SK-N-SH (cell line): ENCODE results near the gene SCGB1D2. TPM values are rescaled to one million over a fixed set of nuclear protein-coding genes. Genes with fewer than 3 reads are reported as not detected.

Experiments
- CTCF ChIA-PET: fragments of 300-600, 350-600 bp; formaldehyde crosslinking; extraction: SDS; loops from one replicate; lab custom pipeline; 2021; lab: Yijun Ruan, JAX
- POLR2A ChIA-PET: fragments of 350-600 bp; sonication (Branson Sonifier 250); formaldehyde crosslinking; extraction: SDS; loops from one replicate; lab custom pipeline; 2020; ENCODE audit warnings: antibody characterized with exemption, inconsistent platforms; lab: Yijun Ruan, JAX
- DNase-seq: peaks from one replicate; pipeline ENCODE4 v3.0.0; 2012
- H2AFZ ChIP-seq: fragments of 200-600 bp; sonication (generic); 2 replicates; pipeline ENCODE4 v1.8.1; 2016; ENCODE audit warnings: antibody characterized with exemption, mild to moderate bottlenecking, low read depth
- H3F3A ChIP-seq: fragments of 200-600 bp; sonication (generic); replicated peaks from 2 replicates; pipeline ENCODE3; 2016; ENCODE audit warnings: antibody characterized with exemption, mild to moderate bottlenecking; ENCODE audit not compliant: insufficient read depth
- H3K27ac ChIP-seq, 2 experiments: fragments of 200-500 bp in 1 of 2; fragments of 200-600 bp in 1 of 2; sonication (Bioruptor generic) in 1 of 2; sonication (generic), shearing (Covaris generic) in 1 of 2; 2 replicates each; pipeline versions ENCODE4 v1.5.1 to v1.6.1; 2014 to 2016; ENCODE audit warnings: low read depth in 2 of 2, inconsistent platforms in 1 of 2, low read length in 1 of 2, mild to moderate bottlenecking in 1 of 2, mixed read lengths in 1 of 2
- H3K27me3 ChIP-seq: fragments of 200-600 bp; sonication (generic), shearing (Covaris generic); 2 replicates; pipeline ENCODE4 v1.6.1; 2016; ENCODE audit warnings: mixed run types; ENCODE audit not compliant: insufficient read depth
- H3K36me3 ChIP-seq, 2 experiments: fragments of 200-500 bp in 1 of 2; fragments of 200-600 bp in 1 of 2; sonication (Bioruptor generic) in 1 of 2; sonication (generic) in 1 of 2; replicated peaks in 1 of 2; 2 replicates each; pipeline versions ENCODE3 to v1.5.1; 2014 to 2016; ENCODE audit warnings: low read length in 1 of 2, mild to moderate bottlenecking in 1 of 2; ENCODE audit not compliant: insufficient read depth in 2 of 2, control insufficient read depth in 1 of 2
- H3K4me1 ChIP-seq, 2 experiments: fragments of 200-500 bp in 1 of 2; fragments of 200-600 bp in 1 of 2; sonication (Bioruptor generic) in 1 of 2; sonication (generic), shearing (Covaris generic) in 1 of 2; 2 replicates each; pipeline versions ENCODE4 v1.5.1 to v1.6.1; 2014 to 2016; ENCODE audit warnings: low read depth in 1 of 2, low read length in 1 of 2, mixed run types in 1 of 2; ENCODE audit not compliant: insufficient read depth in 2 of 2, control insufficient read depth in 1 of 2
- H3K4me2 ChIP-seq: fragments of 200-600 bp; sonication (generic), shearing (Covaris generic); 2 replicates; pipeline ENCODE4 v1.6.1; 2017; ENCODE audit warnings: mixed run types
- H3K4me3 ChIP-seq, 2 experiments: fragments of 200-500 bp in 1 of 2; fragments of 200-600 bp in 1 of 2; sonication (Bioruptor generic) in 1 of 2; sonication (generic), shearing (Covaris generic) in 1 of 2; 2 replicates each; pipeline versions ENCODE4 v1.5.1 to v1.8.1; 2014 to 2016; ENCODE audit warnings: low read depth in 2 of 2, inconsistent platforms in 1 of 2, low read length in 1 of 2, mild to moderate bottlenecking in 1 of 2, mixed read lengths in 1 of 2, moderate library complexity in 1 of 2
- H3K79me2 ChIP-seq: fragments of 200-600 bp; sonication (generic); 2 replicates; pipeline ENCODE4 v1.8.1; 2017; ENCODE audit warnings: mild to moderate bottlenecking; ENCODE audit not compliant: insufficient read depth
- H3K9ac ChIP-seq: fragments of 200-600 bp; sonication (generic); 2 replicates; pipeline ENCODE4 v1.6.1; 2017; ENCODE audit warnings: mixed run types
- H3K9me2 ChIP-seq: fragments of 200-600 bp; sonication (generic); 2 replicates; pipeline ENCODE4 v1.6.1; 2017; ENCODE audit warnings: mixed run types
- H3K9me3 ChIP-seq: fragments of 200-600 bp; sonication (generic); 2 replicates; pipeline ENCODE4 v1.6.1; 2017; ENCODE audit warnings: mixed run types, mild to moderate bottlenecking, moderate library complexity
- H4K20me1 ChIP-seq: fragments of 200-600 bp; sonication (generic); 2 replicates; pipeline ENCODE4 v1.6.1; 2017; ENCODE audit warnings: mild to moderate bottlenecking, mixed run types; ENCODE audit not compliant: insufficient read depth
- ELF1 ChIP-seq: IDR thresholded peaks from 2 replicates; pipeline ENCODE4 v1.4.0; 2012
- EZH2phosphoT487 ChIP-seq: fragments of 200-600 bp; sonication (generic); IDR thresholded peaks from 2 replicates; pipeline ENCODE4 v1.6.1; 2017; ENCODE audit warnings: low read depth, mixed run types, mild to moderate bottlenecking, antibody characterized with exemption, moderate library complexity, borderline replicate concordance
- FOSL2 ChIP-seq: IDR thresholded peaks from 2 replicates; pipeline ENCODE4 v1.4.0; 2012; ENCODE audit warnings: low read depth, mild to moderate bottlenecking, moderate library complexity, borderline replicate concordance
- FOXM1 ChIP-seq: IDR thresholded peaks from 2 replicates; pipeline ENCODE4 v1.4.0; 2012; ENCODE audit warnings: low read depth, mild to moderate bottlenecking
- GATA2 ChIP-seq: sonication (generic); formaldehyde crosslinking; IDR thresholded peaks from 2 replicates; pipeline ENCODE4 v1.5.0; 2020; ENCODE audit warnings: mild to moderate bottlenecking, missing genetic modification reagents
- MEF2A ChIP-seq: IDR thresholded peaks from 2 replicates; pipeline ENCODE4 v1.4.0; 2012; ENCODE audit warnings: low read depth, borderline replicate concordance
- MXI1 ChIP-seq: IDR thresholded peaks from 2 replicates; pipeline ENCODE4 v1.6.1; 2012; ENCODE audit warnings: mild to moderate bottlenecking, low read depth, low read length, improper control_type of control experiment
- SIN3A ChIP-seq: IDR thresholded peaks from 2 replicates; pipeline ENCODE4 v1.6.1; 2012; ENCODE audit warnings: low read depth, mild to moderate bottlenecking, low read length, moderate library complexity, borderline replicate concordance
- SMC3 ChIP-seq: IDR thresholded peaks from 2 replicates; pipeline ENCODE4 v1.6.1; 2012; ENCODE audit warnings: low read depth, low read length, improper control_type of control experiment
- TAF1 ChIP-seq: IDR thresholded peaks from 2 replicates; pipeline ENCODE4 v1.6.1; 2012; ENCODE audit warnings: low read depth, mild to moderate bottlenecking, low read length, moderate library complexity, borderline replicate concordance
- YY1 ChIP-seq: IDR thresholded peaks from 2 replicates; pipeline ENCODE4 v1.4.0; 2012; ENCODE audit warnings: low read depth, mild to moderate bottlenecking
- WGBS: methylation state at CpG from one replicate; pipeline ENCODE4 v1.1.6; 2017; ENCODE audit warnings: low lambda C conversion rate; 5-methylcytosine and 5-hydroxymethylcytosine counted together
- polyA plus RNA-seq, 3 experiments: library from polyadenylated mRNA; depleted of rRNA; stranded (reverse); fragments of >200 nt; gene quantifications; 2 replicates each; pipeline ENCODE4 v1.2.3, GENCODE V29; 2012
- TF ChIP-seq, protein P1 (sequence below): IDR thresholded peaks from 2 replicates; pipeline ENCODE4 v1.6.1; 2012; ENCODE audit warnings: mild to moderate bottlenecking, low read depth, low read length, moderate library complexity
- TF ChIP-seq, protein P2 (sequence below): IDR thresholded peaks from 2 replicates; pipeline ENCODE4; 2012
- TF ChIP-seq, protein P3 (sequence below): IDR thresholded peaks from 2 replicates; pipeline ENCODE4 v1.4.0; 2012; ENCODE audit warnings: low read depth, borderline replicate concordance

Gene SCGB1D2
- polyA plus RNA-seq, 1 of the 3 experiments (the other 2 are of a cell fraction) = not detected

DNA sequence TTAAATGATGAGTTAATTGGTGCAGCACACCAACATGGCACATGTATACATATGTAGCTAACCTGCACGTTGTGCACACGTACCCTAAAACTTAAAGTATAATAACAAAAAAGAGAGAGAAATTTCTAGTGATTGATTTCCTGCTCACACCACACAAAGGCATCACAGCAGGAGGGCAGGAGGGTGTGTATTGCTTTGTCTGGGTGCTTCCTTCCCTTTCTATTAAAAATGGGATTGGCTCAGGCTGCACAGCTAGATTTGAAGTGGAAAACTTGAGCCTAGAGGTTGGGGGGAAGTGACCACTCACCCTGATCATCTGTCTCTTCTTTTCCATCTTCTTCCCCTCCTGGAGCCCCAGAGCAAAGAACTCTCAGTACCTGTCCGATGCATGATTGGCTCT lies 944 bp upstream of the SCGB1D2 start:
- Histone ChIP-seq H3K4me1 (no peaks in the 10 kb centered on the region; a peak in 1 of 4 replicates), H3K4me3 (no peak overlapping the region), H3K79me2 (no peaks in the 10 kb centered on the region), H3K9me2 (no peaks in the 10 kb centered on the region), H3F3A (no peaks in the 10 kb centered on the region), H3K27ac (no peak overlapping the region), H3K27me3 (no peaks in the 10 kb centered on the region; the same call in 1 of the 2 replicates), H3K9ac (no peak overlapping the region), H3K4me2 (no peak overlapping the region), H3K9me3 (no peaks in the 10 kb centered on the region), H2AFZ (no peak overlapping the region), H3K36me3 (no peaks in the 10 kb centered on the region), H4K20me1 (no peaks in the 10 kb centered on the region)
- no peak for DNase-seq
- POLR2A ChIA-PET = no interaction called here
- TF ChIP-seq, protein P1, sequence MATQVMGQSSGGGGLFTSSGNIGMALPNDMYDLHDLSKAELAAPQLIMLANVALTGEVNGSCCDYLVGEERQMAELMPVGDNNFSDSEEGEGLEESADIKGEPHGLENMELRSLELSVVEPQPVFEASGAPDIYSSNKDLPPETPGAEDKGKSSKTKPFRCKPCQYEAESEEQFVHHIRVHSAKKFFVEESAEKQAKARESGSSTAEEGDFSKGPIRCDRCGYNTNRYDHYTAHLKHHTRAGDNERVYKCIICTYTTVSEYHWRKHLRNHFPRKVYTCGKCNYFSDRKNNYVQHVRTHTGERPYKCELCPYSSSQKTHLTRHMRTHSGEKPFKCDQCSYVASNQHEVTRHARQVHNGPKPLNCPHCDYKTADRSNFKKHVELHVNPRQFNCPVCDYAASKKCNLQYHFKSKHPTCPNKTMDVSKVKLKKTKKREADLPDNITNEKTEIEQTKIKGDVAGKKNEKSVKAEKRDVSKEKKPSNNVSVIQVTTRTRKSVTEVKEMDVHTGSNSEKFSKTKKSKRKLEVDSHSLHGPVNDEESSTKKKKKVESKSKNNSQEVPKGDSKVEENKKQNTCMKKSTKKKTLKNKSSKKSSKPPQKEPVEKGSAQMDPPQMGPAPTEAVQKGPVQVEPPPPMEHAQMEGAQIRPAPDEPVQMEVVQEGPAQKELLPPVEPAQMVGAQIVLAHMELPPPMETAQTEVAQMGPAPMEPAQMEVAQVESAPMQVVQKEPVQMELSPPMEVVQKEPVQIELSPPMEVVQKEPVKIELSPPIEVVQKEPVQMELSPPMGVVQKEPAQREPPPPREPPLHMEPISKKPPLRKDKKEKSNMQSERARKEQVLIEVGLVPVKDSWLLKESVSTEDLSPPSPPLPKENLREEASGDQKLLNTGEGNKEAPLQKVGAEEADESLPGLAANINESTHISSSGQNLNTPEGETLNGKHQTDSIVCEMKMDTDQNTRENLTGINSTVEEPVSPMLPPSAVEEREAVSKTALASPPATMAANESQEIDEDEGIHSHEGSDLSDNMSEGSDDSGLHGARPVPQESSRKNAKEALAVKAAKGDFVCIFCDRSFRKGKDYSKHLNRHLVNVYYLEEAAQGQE = no peak
- TF ChIP-seq FOXM1 = no peak
- TF ChIP-seq YY1 = no peak
- no peak for TF ChIP-seq TAF1
- TF ChIP-seq SMC3 = no peak
- TF ChIP-seq FOSL2 = no peak
- no peak for TF ChIP-seq MEF2A
- no peak for TF ChIP-seq MXI1
- no peak for TF ChIP-seq SIN3A
- TF ChIP-seq, protein P2, sequence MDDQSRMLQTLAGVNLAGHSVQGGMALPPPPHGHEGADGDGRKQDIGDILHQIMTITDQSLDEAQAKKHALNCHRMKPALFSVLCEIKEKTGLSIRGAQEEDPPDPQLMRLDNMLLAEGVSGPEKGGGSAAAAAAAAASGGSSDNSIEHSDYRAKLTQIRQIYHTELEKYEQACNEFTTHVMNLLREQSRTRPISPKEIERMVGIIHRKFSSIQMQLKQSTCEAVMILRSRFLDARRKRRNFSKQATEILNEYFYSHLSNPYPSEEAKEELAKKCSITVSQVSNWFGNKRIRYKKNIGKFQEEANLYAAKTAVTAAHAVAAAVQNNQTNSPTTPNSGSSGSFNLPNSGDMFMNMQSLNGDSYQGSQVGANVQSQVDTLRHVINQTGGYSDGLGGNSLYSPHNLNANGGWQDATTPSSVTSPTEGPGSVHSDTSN = no peak
- no peak for TF ChIP-seq EZH2phosphoT487
- TF ChIP-seq GATA2 (CRISPR knock-in tag) = no peak
- TF ChIP-seq, protein P3, sequence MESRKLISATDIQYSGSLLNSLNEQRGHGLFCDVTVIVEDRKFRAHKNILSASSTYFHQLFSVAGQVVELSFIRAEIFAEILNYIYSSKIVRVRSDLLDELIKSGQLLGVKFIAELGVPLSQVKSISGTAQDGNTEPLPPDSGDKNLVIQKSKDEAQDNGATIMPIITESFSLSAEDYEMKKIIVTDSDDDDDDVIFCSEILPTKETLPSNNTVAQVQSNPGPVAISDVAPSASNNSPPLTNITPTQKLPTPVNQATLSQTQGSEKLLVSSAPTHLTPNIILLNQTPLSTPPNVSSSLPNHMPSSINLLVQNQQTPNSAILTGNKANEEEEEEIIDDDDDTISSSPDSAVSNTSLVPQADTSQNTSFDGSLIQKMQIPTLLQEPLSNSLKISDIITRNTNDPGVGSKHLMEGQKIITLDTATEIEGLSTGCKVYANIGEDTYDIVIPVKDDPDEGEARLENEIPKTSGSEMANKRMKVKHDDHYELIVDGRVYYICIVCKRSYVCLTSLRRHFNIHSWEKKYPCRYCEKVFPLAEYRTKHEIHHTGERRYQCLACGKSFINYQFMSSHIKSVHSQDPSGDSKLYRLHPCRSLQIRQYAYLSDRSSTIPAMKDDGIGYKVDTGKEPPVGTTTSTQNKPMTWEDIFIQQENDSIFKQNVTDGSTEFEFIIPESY = no peak
- no peak for TF ChIP-seq ELF1
- WGBS = 24% methylated on average over 3 of the region's 3 CpGs
- CTCF ChIA-PET = interaction anchor here (1.4 to 2.2 kb wide), 4 partner anchors 24 to 99 kb away, joined by 3 to 13 read pairs (median 5); no protein-coding TSS in a partner anchor
